Measurements from ENCODE around the gene NELFCD. TPM values are rescaled to one million over a fixed set of nuclear protein-coding genes. Genes with fewer than 3 reads are reported as not detected.
A peak's percentile ranks its signal among the peaks of the same experiment; 100 is the strongest.

Gene NELFCD
- total and polyA plus RNA-seq, 10 of the 15 experiments (the other 5 are each of a cell fraction or from before 2014, with no cell fraction given), result 8.9 to 109 (median 82.9) TPM

- ATAC-seq, result no peak
- H4K20me1 ChIP-seq (ENCODE audit: control insufficient read depth, insufficient read depth), result no peaks in the 10 kb centered on the region; the same call in 1 of the 2 replicates
- 72% methylated on average over 5 of the region's 5 CpGs for WGBS (ENCODE audit: insufficient coverage, insufficient replicate concordance, low lambda C conversion rate, missing lambda C conversion rate)
- in situ Hi-C loops (cut with MboI), result loop anchor here (10.0 kb wide), 1 partner anchor 386 kb away; the partner anchor contains the start of gene STX16
- H2AFZ ChIP-seq (ENCODE audit: control insufficient read depth, low read depth, low read length), result no peak overlapping the region
- no peak overlapping the region; the same call in 1 of the 2 replicates for H3K9ac ChIP-seq (ENCODE audit: control insufficient read depth, insufficient read depth, low read length)
- ChIA-PET POLR2A (interaction anchor here (0.5 to 4.3 kb wide), 4 partner anchors 9 to 133 kb away, joined by 3 to 40 read pairs (median 8); partner anchors contain the start of gene ATP5F1E), CTCF (interaction anchor here (1.3 to 1.7 kb wide), 3 partner anchors 62 to 170 kb away, joined by 3 to 8 read pairs (median 5); no protein-coding TSS in a partner anchor), RAD21 (ENCODE audit: unreplicated experiment) (interaction anchor here (1.0 to 1.6 kb wide), 3 partner anchors 9 to 171 kb away, joined by 3 to 4 read pairs (median 3); partner anchors contain the start of gene ATP5F1E), SMC1A (ENCODE audit: uncharacterized antibody, unreplicated experiment) (interaction anchor here (1.0 to 2.9 kb wide), 7 partner anchors 9 to 384 kb away, joined by 3 to 12 read pairs (median 7); partner anchors contain the start of genes ATP5F1E and NELFCD)
- H3K79me2 ChIP-seq (ENCODE audit: control insufficient read depth, insufficient read depth, low read length), result peaks cover 66% of the 10 kb centered on the region
- no peak for TF ChIP-seq JUNB (IDR thresholded peaks at IDR 0.05)
- TF ChIP-seq TCF7 (IDR thresholded peaks at IDR 0.05; ENCODE audit: borderline replicate concordance), result no peak
- TF ChIP-seq NKRF (conservative IDR thresholded peaks at IDR 0.05), result no peak
- no peak for TF ChIP-seq BCL11A (IDR thresholded peaks at IDR 0.05; ENCODE audit: low read depth, low read length)
- no peak for TF ChIP-seq ZSCAN29 (IDR thresholded peaks at IDR 0.05)
- no peak for TF ChIP-seq ZBTB4 (CRISPR knock-in tag; IDR thresholded peaks at IDR 0.05)
- TF ChIP-seq ZBED1 (IDR thresholded peaks at IDR 0.05; ENCODE audit: borderline replicate concordance), result no peak
- TF ChIP-seq CREB1 (IDR thresholded peaks at IDR 0.05; ENCODE audit: low read depth), result no peak
- no peak for TF ChIP-seq POLR2AphosphoS5 (IDR thresholded peaks at IDR 0.05; ENCODE audit: low read length)
- TF ChIP-seq KAT2A (conservative IDR thresholded peaks at IDR 0.05; ENCODE audit: control insufficient read depth, low read depth, low read length), result no peak
- peak overlapping the region; percentile 91 for H3K4me2 ChIP-seq (ENCODE audit: control insufficient read depth, insufficient read depth)
- peaks cover 13% of the 10 kb centered on the region for H3K4me1 ChIP-seq (ENCODE audit: control insufficient read depth, insufficient read depth, low read length)
- intact Hi-C loops (cut with micrococcal nuclease; ENCODE audit: unreplicated experiment), result no loop called here
- no TSS peak for BruUV-seq (replicated peaks)
- DNase-seq (ENCODE audit: low read depth, low spot score), result no peak
- peak overlapping the region; percentile 34 for H3K27ac ChIP-seq (ENCODE audit: control insufficient read depth, insufficient read depth)
- FAIRE-seq, result no peak
- H3K9me3 ChIP-seq (replicated peaks; ENCODE audit: control insufficient read depth, insufficient read depth, low read length), result no peaks in the 10 kb centered on the region
- peak overlapping the region; percentile 89 for H3K4me3 ChIP-seq
- no peaks in the 10 kb centered on the region for H3K27me3 ChIP-seq (replicated peaks in 1 of 2; ENCODE audit: control insufficient read depth in 2 of 2, insufficient read depth in 2 of 2, low read length in 1 of 2)
- peaks cover 6 to 25% of the 10 kb centered on the region in 2 experiments for H3K36me3 ChIP-seq (ENCODE audit: control insufficient read depth in 2 of 2, insufficient read depth in 2 of 2, low read length in 1 of 2)
Measured at GRCh38 chr20:59040667-59041066, 59.6 kb downstream of the NELFCD start.
